GDM1 (cell line): ENCODE measurements around the gene MREG.
"Not testable (repeated sequence)": the region's sequence is repeated elsewhere in the genome, so short reads cannot be mapped to it uniquely, and the experiment has no call there.

Source experiments
- DNase-seq: peaks from one replicate; lab custom pipeline; 2025; lab: John Stamatoyannopoulos, UW

Gene MREG

GRCh38 chr2:215988556-215989207 lies 24.7 kb downstream of the MREG start:
- not testable (repeated sequence) for DNase-seq

DNA sequence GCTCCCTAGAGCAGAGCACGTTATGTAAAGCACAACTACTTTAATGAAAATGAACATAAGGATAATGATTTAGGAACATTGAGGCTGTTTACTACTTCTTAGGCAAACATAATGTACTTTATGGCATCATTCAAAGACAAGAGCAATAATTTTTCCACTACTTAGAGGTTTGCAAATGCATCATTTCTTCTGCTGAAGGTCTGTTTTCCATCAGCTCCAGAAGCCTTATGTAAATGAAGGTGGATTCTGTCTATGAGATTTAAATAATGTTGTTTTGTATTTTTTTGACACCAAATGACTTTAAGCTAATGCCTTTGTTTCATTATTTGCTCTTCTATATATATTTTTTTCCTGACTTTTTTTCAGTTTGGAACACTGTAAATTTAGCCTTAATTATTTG lies 28.1 kb downstream of the MREG start:
- no peak for DNase-seq

- DNase-seq, result no peak
Measured at GRCh38 chr2:215984661-215985060, 28.7 kb downstream of the MREG start.

GRCh38 chr2:215983581-215984351 lies 29.6 kb downstream of the MREG start:
- DNase-seq, result no peak

DNA sequence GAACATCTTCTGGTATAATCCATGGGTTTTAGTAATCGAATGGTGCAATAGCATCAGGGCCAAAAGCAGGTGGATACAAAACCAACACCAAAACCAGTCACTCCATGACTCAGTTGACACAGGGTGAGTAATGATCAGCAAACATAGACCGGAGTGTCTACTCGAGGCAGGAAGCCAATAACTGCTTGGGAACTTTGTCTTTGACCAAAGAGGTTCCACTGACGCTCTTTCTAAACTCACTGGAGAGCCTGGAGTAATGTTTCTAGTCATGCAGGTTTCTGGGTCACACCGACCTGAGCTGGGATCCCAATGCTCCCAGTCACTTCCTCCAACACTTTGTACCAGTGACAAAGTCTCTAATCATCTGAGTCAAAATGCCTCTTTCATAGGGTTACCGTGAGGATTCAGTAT lies 30.9 kb downstream of the MREG start:
- DNase-seq, result no peak

GRCh38 chr2:215981115-215981514 lies 32.2 kb downstream of the MREG start:
- DNase-seq, result no peak

DNA sequence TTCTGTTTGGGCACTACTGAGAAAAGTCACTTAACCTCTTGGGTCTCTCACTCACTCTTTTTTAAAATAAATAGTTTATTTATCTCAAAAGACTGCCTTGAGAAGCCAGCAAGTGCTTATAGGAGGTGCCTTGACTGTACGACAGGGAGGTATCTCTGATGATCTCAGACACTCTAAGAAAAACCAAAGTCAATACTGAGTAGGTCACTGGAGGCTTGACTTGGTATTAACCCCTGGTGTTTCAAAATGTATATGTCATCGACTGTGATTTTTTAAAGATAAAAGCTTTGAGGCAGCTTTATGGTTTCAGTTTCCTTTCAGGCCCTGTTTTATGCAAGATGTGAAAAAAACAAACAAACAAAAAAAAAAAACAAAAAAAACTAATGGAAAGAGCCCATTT lies 33.7 kb downstream of the MREG start:
- no peak for DNase-seq

DNA sequence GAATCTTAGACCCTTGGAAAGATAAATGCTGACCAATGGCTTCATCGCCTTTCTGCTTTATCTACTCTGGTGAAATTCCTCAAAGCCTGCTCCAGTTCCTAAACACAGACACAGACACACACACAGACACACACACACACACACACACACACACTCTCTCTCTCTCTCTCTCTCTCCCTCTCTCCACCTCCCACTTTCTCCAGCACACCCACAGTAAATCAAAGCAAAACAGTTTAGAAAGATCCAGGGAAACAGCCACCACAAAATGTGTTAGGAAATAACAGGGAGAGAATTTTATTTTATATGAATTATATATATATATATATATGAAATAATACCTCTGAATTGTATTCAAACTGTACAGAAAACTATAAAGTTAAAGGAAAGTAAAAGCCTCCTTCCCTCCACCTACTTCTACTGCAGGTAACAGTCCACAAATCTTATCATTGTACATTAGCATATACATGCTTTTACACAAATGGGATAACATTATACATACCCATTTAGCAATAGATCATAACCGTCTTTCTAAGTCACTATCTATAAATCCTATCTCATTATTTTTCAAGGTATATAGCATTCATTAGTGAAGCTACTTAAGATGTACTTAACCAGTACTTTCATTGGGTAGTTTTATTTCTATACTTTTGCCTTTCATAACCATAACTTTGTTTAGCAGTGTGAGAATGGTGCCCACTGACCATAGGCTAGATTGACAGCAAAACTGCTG lies 38.5 kb downstream of the MREG start:
- no peak for DNase-seq

DNA sequence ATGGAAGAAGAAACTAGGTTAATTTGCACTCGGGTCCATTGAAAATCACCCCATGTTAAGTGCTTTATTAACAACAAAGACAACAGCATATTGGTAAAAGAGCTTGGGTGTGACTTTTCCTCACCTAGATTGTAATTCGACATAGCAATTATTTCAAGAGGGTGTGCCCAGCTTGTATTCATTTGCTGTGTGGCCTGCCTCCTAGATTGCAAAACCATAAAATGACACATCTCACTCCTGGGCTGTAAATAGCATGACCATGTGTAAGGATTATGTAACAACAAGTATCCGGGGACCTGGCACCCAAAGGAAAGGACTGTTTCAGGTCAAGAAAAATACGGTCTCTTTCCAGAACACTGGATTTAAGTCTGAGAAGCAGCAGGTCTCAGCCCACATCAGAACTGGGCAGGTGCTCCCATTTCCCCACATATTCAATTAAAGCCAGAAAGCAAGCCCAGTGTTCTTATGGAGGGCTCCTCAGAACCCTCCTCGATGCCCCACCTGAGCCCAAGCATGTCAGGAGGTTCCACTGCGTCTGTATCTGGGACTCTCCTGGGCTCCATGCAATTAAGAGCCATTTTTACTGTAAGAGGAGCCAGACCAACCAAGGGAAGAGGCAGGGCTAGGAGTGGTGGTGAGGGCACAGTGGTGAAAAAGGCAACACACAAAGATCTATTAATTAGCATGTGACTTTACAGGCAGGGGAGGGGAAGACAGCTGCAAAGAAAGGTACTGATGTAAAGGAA lies 39.2 kb downstream of the MREG start:
- no peak for DNase-seq

GRCh38 chr2:215973145-215973792 lies 40.1 kb downstream of the MREG start:
- DNase-seq, result no peak

DNA sequence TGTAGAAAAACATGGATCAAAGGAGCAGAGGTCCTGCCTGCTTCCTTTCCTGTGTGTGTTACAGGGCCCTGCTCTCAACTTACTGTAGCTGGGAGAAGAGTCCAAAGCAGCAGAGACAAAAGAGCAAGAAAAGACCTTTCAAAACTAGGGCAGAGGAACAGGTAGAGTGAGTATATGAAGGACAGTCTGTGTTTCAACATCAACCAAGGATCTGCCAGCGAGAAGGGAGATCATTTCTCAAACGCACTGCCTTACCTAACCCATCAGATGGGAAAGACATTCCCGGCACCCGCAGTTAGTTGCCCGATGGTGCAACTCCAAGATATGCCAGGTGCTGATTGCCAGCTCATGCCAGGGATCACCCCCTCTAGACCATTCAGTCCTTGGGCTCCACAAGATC lies 41.7 kb downstream of the MREG start:
- no peak for DNase-seq

DNA sequence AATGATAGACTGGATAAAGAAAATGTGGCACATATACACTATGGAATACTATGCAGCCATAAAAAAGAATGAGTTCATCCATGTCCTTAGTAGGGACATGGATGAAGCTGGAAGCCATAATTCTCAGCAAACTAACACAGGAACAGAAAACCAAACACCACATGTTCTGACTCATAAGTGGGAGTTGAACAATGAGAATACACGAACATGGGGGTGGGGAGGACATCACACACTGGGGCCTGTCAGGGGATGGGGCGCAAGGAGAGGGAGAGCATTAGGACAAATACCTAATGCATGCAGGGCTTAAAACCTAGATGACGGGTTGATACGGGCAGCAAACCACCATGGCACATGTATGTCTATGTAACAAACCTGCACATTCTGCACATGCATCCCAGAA lies 42.5 kb downstream of the MREG start:
- DNase-seq, result not testable (repeated sequence)

DNA sequence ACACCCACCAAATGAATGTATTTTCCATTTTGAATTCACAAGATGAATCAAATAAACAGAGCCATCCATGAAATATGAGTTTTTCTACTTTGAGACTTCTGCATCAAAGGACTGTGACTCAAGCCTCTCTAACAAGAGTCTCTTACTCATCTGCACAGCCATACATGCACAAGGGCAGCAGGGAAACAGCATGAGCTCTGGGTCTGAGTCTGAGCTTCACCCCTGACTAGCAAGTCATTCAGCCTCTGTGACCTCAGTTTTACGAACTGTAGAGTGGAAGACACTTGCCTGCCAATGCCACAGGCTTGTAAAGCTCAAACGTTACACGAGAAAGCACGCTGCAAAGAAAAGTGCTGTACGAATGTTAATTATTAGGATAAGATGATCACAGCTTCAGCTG lies 42.9 kb downstream of the MREG start:
- no peak for DNase-seq

DNA sequence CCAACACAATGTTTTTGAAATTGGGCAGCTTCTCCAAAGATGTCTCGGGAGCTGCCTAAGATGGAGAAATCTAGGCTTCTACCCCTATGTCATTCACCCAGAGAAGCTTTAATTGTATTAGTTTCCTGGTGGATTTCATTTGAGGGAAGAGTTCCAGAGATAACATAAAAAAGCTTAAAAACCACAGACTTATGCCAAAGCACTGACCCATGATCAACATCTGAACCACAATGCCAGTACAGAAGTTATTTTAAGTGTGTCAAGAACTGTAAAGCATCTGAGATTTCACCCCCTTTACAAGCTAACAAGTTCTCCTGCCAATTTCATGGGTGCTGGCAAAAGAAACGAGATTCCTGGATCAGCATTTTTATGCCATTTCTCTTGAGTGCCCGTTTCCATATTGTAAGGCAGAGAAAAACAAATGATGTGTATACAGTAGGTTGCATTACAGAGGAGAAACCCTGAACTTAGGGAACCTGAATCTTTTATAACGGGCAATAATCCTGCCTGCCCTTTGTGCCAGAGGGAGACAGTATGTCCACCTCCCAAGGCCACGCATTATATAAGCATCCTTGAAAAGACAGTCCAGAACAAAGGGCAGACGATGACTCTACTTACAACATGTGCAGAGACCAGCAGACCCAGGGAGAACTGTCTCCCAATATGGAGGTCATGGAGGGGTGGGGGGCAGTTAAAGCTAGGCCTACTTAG lies 44.1 kb downstream of the MREG start:
- no peak for DNase-seq

DNA sequence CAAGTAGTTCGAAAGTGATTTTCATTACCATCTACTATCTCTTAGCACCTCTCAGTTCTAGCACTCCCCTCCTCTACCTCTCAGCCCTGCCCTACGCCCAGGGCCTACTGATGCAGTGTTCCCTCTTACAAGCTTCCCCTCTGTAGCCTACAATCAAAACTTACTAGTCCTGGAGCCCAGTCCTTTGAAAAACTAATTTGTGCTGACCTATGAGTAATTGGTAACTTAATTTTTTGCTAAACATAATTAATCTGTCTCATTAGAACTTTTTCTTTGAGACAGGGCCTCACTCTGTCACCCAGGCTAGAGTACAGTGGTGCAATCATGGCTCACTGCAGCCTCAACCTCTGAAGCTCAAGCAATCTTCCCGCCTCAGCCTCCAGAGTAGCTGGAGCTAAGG lies 44.9 kb downstream of the MREG start:
- DNase-seq, result no peak

- no peak for DNase-seq
Measured at GRCh38 chr2:215967590-215968378, 45.6 kb downstream of the MREG start.

DNA sequence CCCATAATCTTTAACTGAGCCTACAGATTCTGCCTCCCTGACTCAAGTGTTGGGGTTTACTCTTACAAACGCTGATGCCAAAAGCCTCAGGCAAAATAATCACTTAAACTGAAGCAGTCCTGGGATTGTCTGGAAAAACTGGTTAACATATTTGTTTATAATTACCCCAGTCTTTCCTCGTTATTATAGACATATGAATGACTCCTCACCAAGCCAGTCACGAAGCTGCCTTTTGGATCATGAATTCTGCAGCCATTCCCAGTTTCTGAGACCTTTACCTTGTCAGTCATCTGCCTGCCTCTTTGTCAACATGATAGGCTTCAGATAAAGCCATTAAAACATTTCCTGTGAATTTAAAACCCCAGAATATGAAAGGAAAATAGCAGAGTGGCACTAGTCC lies 46.4 kb downstream of the MREG start:
- DNase-seq, result no peak

DNA sequence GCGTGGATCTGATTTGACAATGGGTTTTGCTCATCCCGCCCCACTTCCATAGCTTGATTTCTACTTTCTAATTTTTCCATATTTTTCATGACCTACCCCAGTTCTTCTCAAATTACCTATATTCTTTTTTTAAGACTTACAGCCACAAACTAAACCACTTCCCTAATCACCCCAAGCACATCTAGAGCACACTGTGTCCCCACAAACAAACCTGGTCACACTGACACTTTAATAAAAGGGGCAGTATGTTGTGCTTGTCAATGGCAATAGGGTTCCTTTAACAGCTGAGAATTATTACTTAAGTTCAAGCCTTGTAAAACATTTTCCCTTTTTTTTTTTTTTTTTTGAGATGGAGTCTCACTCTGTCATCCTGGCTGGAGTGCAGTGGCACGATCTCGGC lies 47.1 kb downstream of the MREG start:
- no peak for DNase-seq

GRCh38 chr2:215965532-215966165 lies 47.7 kb downstream of the MREG start:
- DNase-seq, result no peak

GRCh38 chr2:215961981-215962380 lies 51.4 kb downstream of the MREG start:
- no peak for DNase-seq
